Astrocyte of the spinal cord (primary cell): ENCODE results near the gene ADAMTS19.

ENCODE experiments used
- DNase-seq: peaks from one replicate; pipeline ENCODE4 v3.0.0; 2011; ENCODE audit warnings: low read depth, low spot score
- H3K4me3 ChIP-seq: 2 replicates; pipeline ENCODE4 v1.5.1; 2011; ENCODE audit warnings: low read depth, mild to moderate bottlenecking, low read length, moderate library complexity
- CTCF ChIP-seq: IDR thresholded peaks from 2 replicates; pipeline ENCODE4 v1.5.1; 2012; ENCODE audit warnings: low read depth, mild to moderate bottlenecking, low read length, inconsistent platforms
- in situ Hi-C: cut with HindIII; loops from 2 replicates; pipeline ENCODE4 v1.10.0; 2017; ENCODE audit warnings: low sequenced_read_pairs

Gene ADAMTS19

GRCh38 chr5:129716235-129716634, 256.1 kb downstream of the ADAMTS19 start:
- H3K4me3 ChIP-seq = no peak overlapping the region
- no peak for TF ChIP-seq CTCF
- no peak for DNase-seq
- in situ Hi-C loops = no loop called here

GRCh38 chr5:129716651-129717050, 256.6 kb downstream of the ADAMTS19 start:
- H3K4me3 ChIP-seq = no peak overlapping the region
- in situ Hi-C loops = no loop called here
- TF ChIP-seq CTCF = no peak
- DNase-seq = no peak

GRCh38 chr5:129717751-129718310, 257.7 kb downstream of the ADAMTS19 start:
- TF ChIP-seq CTCF = no peak
- no peak overlapping the region for H3K4me3 ChIP-seq
- in situ Hi-C loops = no loop called here
- DNase-seq = no peak

GRCh38 chr5:129718471-129719090, 258.5 kb downstream of the ADAMTS19 start:
- no peak for TF ChIP-seq CTCF
- in situ Hi-C loops = no loop called here
- no peak for DNase-seq
- no peak overlapping the region for H3K4me3 ChIP-seq

GRCh38 chr5:129724222-129724621, 264.1 kb downstream of the ADAMTS19 start:
- no peak for DNase-seq
- no peak for TF ChIP-seq CTCF
- in situ Hi-C loops = no loop called here
- H3K4me3 ChIP-seq = no peak overlapping the region

- no peak overlapping the region for H3K4me3 ChIP-seq
- TF ChIP-seq CTCF = no peak
- DNase-seq = no peak
- in situ Hi-C loops = no loop called here
Observed at GRCh38 chr5:129724647-129725046, 264.5 kb downstream of the ADAMTS19 start.

GRCh38 chr5:129739773-129740172, 279.7 kb downstream of the ADAMTS19 start:
- in situ Hi-C loops = no loop called here
- no peak for TF ChIP-seq CTCF
- no peak for DNase-seq
- no peak overlapping the region for H3K4me3 ChIP-seq
